HepG2 (cell line): ENCODE data around the gene GBP7. TPM values are rescaled to one million over a fixed set of nuclear protein-coding genes. Genes with fewer than 3 reads are reported as not detected.
"Not testable (repeated sequence)": the region's sequence is repeated elsewhere in the genome, so short reads cannot be mapped to it uniquely, and the experiment has no call there.

Experiments used
- ATAC-seq: fragments of 200-7000 bp; cut with Tn5 transposase; 3 replicates; pipeline ENCODE4 v1.9.1; 2020; ENCODE audit warnings: mild to moderate bottlenecking, moderate library complexity
- BruUV-seq: library from RNA; stranded (reverse); fragments of 400-500 nt; replicated peaks from 2 replicates; lab custom pipeline; 2021; lab: Mats Ljungman, UMichigan
- CTCF ChIA-PET: fragments of 300-600 bp; formaldehyde crosslinking; extraction: SDS; loops from one replicate; lab custom pipeline; 2021; ENCODE audit warnings: low total read pairs, inconsistent platforms, low intra/inter-chr PET ratio; lab: Yijun Ruan, JAX
- POLR2A ChIA-PET: fragments of 350-600 bp; sonication (Branson Sonifier 250); formaldehyde crosslinking; loops from one replicate; lab custom pipeline; 2020; ENCODE audit warnings: antibody characterized with exemption, inconsistent platforms; lab: Yijun Ruan, JAX
- DNase-seq: peaks from one replicate; pipeline ENCODE4 v3.0.0-alpha.2; 2015; ENCODE audit warnings: low spot score
- FAIRE-seq: peaks from 3 replicates; lab custom pipeline; 2011; peaks lifted over from hg19 to GRCh38; lab: Jason Lieb, UNC
- H2AFZ ChIP-seq: one replicate; pipeline ENCODE4 v1.6.1; 2011; ENCODE audit warnings: low read length, inconsistent platforms
- H3K27ac ChIP-seq: fragments of 300-600 bp; 3 replicates; pipeline ENCODE4 v1.8.0; 2011; ENCODE audit warnings: mixed run types, mild to moderate bottlenecking, mixed read lengths, low read length, inconsistent platforms; ENCODE audit not compliant: insufficient read depth; ENCODE audit errors: extremely low read length
- H3K27me3 ChIP-seq, 2 experiments: fragments of 200-600 bp in 1 of 2; 2 replicates in 1 of 2; 3 replicates in 1 of 2; pipeline versions ENCODE4 v1.6.0 to v1.8.0; 2011; ENCODE audit warnings: low read length in 2 of 2, mild to moderate bottlenecking in 2 of 2, moderate library complexity in 2 of 2, inconsistent platforms in 1 of 2; ENCODE audit not compliant: insufficient read depth in 2 of 2, control insufficient read depth in 1 of 2
- H3K36me3 ChIP-seq, 2 experiments: fragments of 200-600 bp in 1 of 2; replicated peaks in 1 of 2; 2 replicates in 1 of 2; 3 replicates in 1 of 2; pipeline versions ENCODE4 v1.5.1 to v1.8.0; 2011; ENCODE audit warnings: low read length in 2 of 2, inconsistent platforms in 1 of 2; ENCODE audit not compliant: insufficient read depth in 2 of 2, control insufficient read depth in 1 of 2
- H3K4me1 ChIP-seq: 2 replicates; pipeline ENCODE4 v1.5.1; 2012; ENCODE audit warnings: low read length, inconsistent platforms; ENCODE audit not compliant: insufficient read depth
- H3K4me2 ChIP-seq: 2 replicates; pipeline ENCODE4 v1.6.0; 2011; ENCODE audit warnings: low read depth, low read length, inconsistent platforms
- H3K4me3 ChIP-seq, 3 experiments: fragments of 200-600 bp in 1 of 3; sonication (generic), shearing (Covaris generic) in 1 of 3; replicated peaks in 1 of 3; 2 replicates each; pipeline ENCODE4 v1.5.1; 2011 to 2016; ENCODE audit warnings: low read length in 3 of 3, inconsistent platforms in 2 of 3, low read depth in 2 of 3, mild to moderate bottlenecking in 2 of 3, control low read depth in 1 of 3, mixed read lengths in 1 of 3; ENCODE audit not compliant: insufficient read depth in 1 of 3
- H3K79me2 ChIP-seq: one replicate; pipeline ENCODE4 v1.6.1; 2011; ENCODE audit warnings: low read length, inconsistent platforms; ENCODE audit not compliant: insufficient read depth
- H3K9ac ChIP-seq: 2 replicates; pipeline ENCODE4 v1.6.0; 2011; ENCODE audit warnings: mild to moderate bottlenecking, low read depth, low read length, inconsistent platforms; ENCODE audit not compliant: insufficient read depth
- H3K9me3 ChIP-seq: 2 replicates; pipeline ENCODE4 v1.5.1; 2012; ENCODE audit warnings: mild to moderate bottlenecking, low read length
- H4K20me1 ChIP-seq: 2 replicates; pipeline ENCODE4 v1.6.0; 2011; ENCODE audit warnings: inconsistent platforms, mild to moderate bottlenecking, low read length, moderate library complexity; ENCODE audit not compliant: insufficient read depth
- MAFF ChIP-seq: IDR thresholded peaks from 2 replicates; pipeline ENCODE4 v1.6.1; 2011; ENCODE audit warnings: low read depth, low read length, improper control_type of control experiment
- MAFK ChIP-seq, 2 experiments: IDR thresholded peaks in 1 of 2; conservative IDR thresholded peaks in 1 of 2; 2 replicates each; pipeline ENCODE4 v1.6.1; 2011; ENCODE audit warnings: improper control_type of control experiment in 2 of 2, low read length in 2 of 2
- WGBS: methylation state at CpG from one replicate; pipeline ENCODE4 v1.1.6; 2017; ENCODE audit warnings: low lambda C conversion rate; 5-methylcytosine and 5-hydroxymethylcytosine counted together
- in situ Hi-C: cut with HindIII; loops from 2 replicates; pipeline ENCODE4 v1.10.0; 2017; ENCODE audit warnings: low pct_unique_long_range_greater_than_20kb; ENCODE audit not compliant: extremely low pct_ligation_motif_present
- intact Hi-C: fragments of 100-400 bp; cut with micrococcal nuclease; formaldehyde crosslinking; loops from one replicate; pipeline ENCODE4 v1.10.0; 2022; ENCODE audit not compliant: unreplicated experiment
- polyA plus RNA-seq, 8 experiments: library from polyadenylated mRNA; depleted of rRNA in 3 of 8; stranded (reverse) in 7 of 8; unstranded in 1 of 8; fragments of >200 nt; fragmentation: Illumina TruSeq in 4 of 8; extraction: Trizol in 4 of 8; gene quantifications; 2 replicates each; pipeline versions ENCODE4 v1.2.1 to v1.2.3, GENCODE V29; 2011 to 2016; ENCODE audit warnings: low read depth in 4 of 8, missing spikeins in 1 of 8, mixed read lengths in 1 of 8; ENCODE audit not compliant: insufficient read depth in 1 of 8
- total RNA-seq, 5 experiments: library from RNA; depleted of rRNA; stranded (reverse); fragments of >200 nt; fragmentation: Illumina TruSeq; extraction: Trizol; gene quantifications; 2 replicates each; pipeline ENCODE4 v1.2.3, GENCODE V29; 2016; ENCODE audit warnings: low read depth in 1 of 5

The GBP7 gene
- total and polyA plus RNA-seq, 2 of the 13 experiments (the other 11 are each of a cell fraction or from before 2014, with no cell fraction given): not detected

DNA sequence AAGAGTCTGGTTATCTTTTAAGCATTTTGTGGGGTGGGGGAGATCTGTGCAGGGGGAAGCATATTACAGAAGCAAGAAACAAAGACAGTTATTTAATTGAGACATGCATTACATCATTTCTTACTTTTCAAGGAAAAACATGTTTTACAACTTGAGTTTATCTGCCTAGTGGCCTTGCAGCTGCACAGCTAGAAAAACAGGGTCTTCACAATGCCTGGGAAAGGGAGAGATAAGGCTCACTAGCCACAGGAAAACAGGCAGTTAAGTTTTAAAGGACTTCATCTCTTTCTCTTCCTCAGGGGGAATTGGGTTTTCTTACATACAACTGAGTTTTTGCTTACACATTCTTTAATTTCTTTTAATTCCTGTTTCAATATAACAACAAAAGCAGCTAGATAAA lies 44.0 kb upstream of the GBP7 start:
- H3K4me1 ChIP-seq, FAIRE-seq, DNase-seq, H3K27me3 ChIP-seq, H3K79me2 ChIP-seq, BruUV-seq, in situ Hi-C loops, H3K36me3 ChIP-seq, POLR2A ChIA-PET, H3K27ac ChIP-seq, intact Hi-C loops, H3K9me3 ChIP-seq, H3K4me2 ChIP-seq, CTCF ChIA-PET, H2AFZ ChIP-seq, H3K9ac ChIP-seq, H4K20me1 ChIP-seq, H3K4me3 ChIP-seq, ATAC-seq: not testable (repeated sequence)

DNA sequence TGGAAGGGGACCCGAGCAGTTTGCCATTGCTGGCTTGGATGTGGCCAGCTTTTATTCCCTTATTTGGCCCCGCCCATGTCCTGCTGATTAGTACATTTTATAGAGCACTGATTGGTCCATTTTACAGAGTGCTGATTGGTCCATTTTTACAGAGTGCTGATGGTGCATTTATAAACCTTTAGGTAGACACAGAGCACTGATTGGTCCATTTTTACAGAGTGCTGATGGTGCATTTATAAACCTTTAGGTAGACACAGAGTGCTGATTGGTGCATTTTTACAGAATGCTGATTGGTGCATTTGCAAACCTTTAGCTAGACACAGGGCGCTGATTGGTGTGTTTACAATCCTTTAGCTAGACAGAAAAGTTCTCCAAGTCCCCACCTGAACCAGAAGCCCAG lies 43.1 kb upstream of the GBP7 start:
- H3K27me3 ChIP-seq, FAIRE-seq, H3K4me1 ChIP-seq, H3K36me3 ChIP-seq, intact Hi-C loops, H2AFZ ChIP-seq, H3K9ac ChIP-seq, H3K9me3 ChIP-seq, DNase-seq, BruUV-seq, CTCF ChIA-PET, H4K20me1 ChIP-seq, in situ Hi-C loops, H3K4me3 ChIP-seq, H3K27ac ChIP-seq, H3K79me2 ChIP-seq, ATAC-seq: not testable (repeated sequence)
- WGBS: 0% methylated on average over 3 of the region's 3 CpGs
- peak; percentile 18 to 74; a peak in 2 of 4 replicates for TF ChIP-seq MAFK (conservative IDR thresholded peaks at IDR 0.05 in 1 of 2, IDR thresholded peaks at IDR 0.05 in 1 of 2; ENCODE audit: low read length in 2 of 2)
- TF ChIP-seq MAFF: peak; percentile 68
- TF ChIP-seq, all 625 proteins: peak for 2; not testable (repeated sequence) for 623
- POLR2A ChIA-PET, H3K4me2 ChIP-seq: not testable (repeated sequence)
